Stimulated activated CD4-positive, alpha-beta T cell treated with anti-CD3 and anti-CD28 coated beads, TNF-alpha, amount 100 ng/mL, for 48 hours (primary cell): Measurements from ENCODE around the gene ABCC1.
"Not testable (repeated sequence)": the region's sequence is repeated elsewhere in the genome, so short reads cannot be mapped to it uniquely, and the experiment has no call there.

Source experiments
- DNase-seq, 3 donors: peaks; one replicate each; pipeline ENCODE4 v3.0.0-alpha.2; 2020; ENCODE audit warnings: low read depth in 3 of 3

ABCC1 gene

DNA sequence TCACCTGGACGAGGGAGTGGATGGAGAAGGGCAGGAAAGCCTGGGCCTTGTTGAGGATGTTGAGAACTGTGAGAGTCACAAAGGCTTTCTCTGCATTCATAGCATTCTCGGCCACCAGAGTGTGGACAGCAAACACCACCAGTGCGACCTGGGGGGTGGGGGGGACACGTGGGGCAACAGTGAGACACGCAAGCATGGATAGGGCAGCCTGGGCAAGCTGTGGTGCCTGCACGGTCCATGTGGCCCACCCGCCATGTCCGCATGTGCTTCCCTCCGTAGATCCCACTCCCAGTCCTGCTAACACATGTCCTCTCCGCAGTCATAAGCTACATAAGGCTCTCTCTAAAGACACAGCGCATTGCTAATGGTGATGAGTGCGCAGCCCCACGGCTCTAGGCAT lies 239.4 kb downstream of the ABCC1 start:
- DNase-seq: no peak

DNA sequence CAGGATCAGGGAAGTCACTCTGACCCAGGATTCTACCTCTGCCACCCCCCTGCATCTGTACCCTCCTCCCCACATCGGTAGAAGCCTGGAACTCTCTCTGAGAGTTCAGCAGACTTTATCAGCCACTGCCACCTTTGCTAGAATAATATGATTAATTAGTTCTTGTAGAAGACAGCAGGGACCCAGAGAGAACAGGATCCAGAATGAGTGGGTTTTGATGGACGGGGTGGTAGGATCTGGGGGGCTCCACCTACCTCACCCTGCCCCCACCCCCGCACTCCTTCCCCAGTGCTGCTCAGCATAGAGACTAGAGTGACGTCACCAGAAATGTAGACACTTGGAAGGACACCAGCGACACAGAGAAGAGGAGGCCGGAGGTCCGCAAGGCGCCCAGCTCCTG lies 240.4 kb downstream of the ABCC1 start:
- DNase-seq: no peak

GRCh38 chr16:16190546-16190945 lies 241.1 kb downstream of the ABCC1 start:
- DNase-seq: no peak

DNA sequence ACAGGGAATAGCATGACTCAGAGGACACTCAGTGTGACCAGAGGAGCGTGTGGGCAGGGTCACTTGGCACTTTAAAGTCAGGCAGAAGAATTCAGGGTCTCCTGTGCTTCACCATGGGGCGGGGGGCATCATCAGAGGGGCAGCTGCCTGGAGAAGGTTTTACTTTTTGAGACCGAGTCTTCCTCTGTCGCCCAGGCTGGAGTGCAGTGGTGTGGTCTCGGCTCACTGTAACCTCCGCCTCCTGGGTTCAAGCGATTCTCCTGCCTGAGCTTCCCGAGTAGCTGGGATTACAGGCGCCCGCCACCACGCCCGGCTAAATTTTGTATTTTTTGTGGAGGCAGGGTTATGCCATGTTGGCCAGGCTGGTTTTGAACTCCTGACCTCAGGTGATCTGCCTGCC lies 241.6 kb downstream of the ABCC1 start:
- not testable (repeated sequence) for DNase-seq

DNA sequence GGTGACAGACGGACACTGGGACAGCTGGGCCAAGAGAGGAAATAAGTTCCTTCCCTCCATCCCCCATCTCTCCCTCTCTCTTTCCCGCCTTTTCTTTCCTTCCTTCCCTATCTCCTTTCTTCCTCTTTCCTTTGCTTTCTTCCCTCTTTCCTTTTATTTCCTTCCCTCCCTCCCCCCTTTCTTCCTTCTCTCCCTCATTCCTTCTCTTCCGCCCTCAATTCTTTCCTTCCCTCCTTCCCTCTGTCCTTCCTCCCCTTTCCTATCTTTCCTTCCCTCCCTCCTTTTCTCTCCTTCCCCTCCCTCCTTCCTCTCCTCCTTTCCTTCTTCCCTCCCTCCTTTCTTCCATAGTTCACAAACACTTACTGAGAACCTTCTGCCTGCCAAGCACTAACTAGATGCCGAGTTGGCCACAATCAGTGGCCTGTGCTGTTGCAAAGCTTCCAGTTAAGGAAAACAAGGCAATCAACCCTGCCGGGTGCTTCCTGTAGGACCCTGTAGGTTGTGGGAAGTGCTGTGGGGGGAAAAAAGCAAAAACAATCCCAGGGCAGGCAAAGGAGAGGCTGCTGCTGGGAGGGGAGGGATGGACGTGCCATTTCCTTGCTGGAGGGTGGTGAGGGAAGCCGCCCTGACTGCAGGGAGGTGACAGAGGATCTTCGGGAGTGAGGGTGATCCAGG lies 242.2 kb downstream of the ABCC1 start:
- DNase-seq: no peak
